ENCODE results near the gene CHST7. TPM values are rescaled to one million over a fixed set of nuclear protein-coding genes. Genes with fewer than 3 reads are reported as not detected.

The CHST7 gene
- total and polyA plus RNA-seq, 8 donors, result 3.8 to 7.3 (median 5.1) TPM

- Histone ChIP-seq H3K27me3 (peaks cover 0 to 10% of the 10 kb centered on the region in 2 donors), H3K4me3 (peak overlapping the region; percentile 21 to 54), H3K36me3 (no peaks in the 10 kb centered on the region), H3K27ac (no peak overlapping the region), H3K4me1 (peaks cover 0 to 28% of the 10 kb centered on the region in 2 donors), H3K9me3 (no peaks in the 10 kb centered on the region)
- DNase-seq (no peak), ATAC-seq (no peak)
- intact Hi-C loops (cut with DNase I), result no loop called here
- TF ChIP-seq CTCF (IDR thresholded peaks at IDR 0.05), result no peak
Measured at GRCh38 chrX:46575586-46575985, 2.0 kb downstream of the CHST7 start.

GRCh38 chrX:46575991-46576392 lies 2.4 kb downstream of the CHST7 start:
- H3K36me3 ChIP-seq, result no peaks in the 10 kb centered on the region
- TF ChIP-seq CTCF (IDR thresholded peaks at IDR 0.05), result no peak
- no peaks in the 10 kb centered on the region for H3K9me3 ChIP-seq
- H3K4me1 ChIP-seq, result peaks cover 0 to 28% of the 10 kb centered on the region in 2 donors
- ATAC-seq (peak; percentile 17), DNase-seq (peak in 1 of 4 donors; percentile 19)
- peak overlapping the region; percentile 21 to 54 for H3K4me3 ChIP-seq
- intact Hi-C loops (cut with DNase I), result no loop called here
- H3K27me3 ChIP-seq, result peaks cover 0 to 10% of the 10 kb centered on the region in 2 donors
- no peak overlapping the region for H3K27ac ChIP-seq

GRCh38 chrX:46576458-46576857 lies 2.9 kb downstream of the CHST7 start:
- no peaks in the 10 kb centered on the region for H3K36me3 ChIP-seq
- TF ChIP-seq CTCF (IDR thresholded peaks at IDR 0.05), result no peak
- DNase-seq, result no peak
- H3K27me3 ChIP-seq, result peaks cover 0 to 10% of the 10 kb centered on the region in 2 donors
- H3K9me3 ChIP-seq, result no peaks in the 10 kb centered on the region
- intact Hi-C loops (cut with DNase I), result no loop called here
- no peak for ATAC-seq
- H3K4me1 ChIP-seq, result peaks cover 0 to 28% of the 10 kb centered on the region in 2 donors
- H3K4me3 ChIP-seq, result peak overlapping the region in 1 of 2 donors; percentile 54
- H3K27ac ChIP-seq, result no peak overlapping the region

GRCh38 chrX:46577221-46578005 lies 3.8 kb downstream of the CHST7 start:
- no peak for TF ChIP-seq CTCF (IDR thresholded peaks at IDR 0.05)
- H3K9me3 ChIP-seq, result no peaks in the 10 kb centered on the region
- no peaks in the 10 kb centered on the region for H3K36me3 ChIP-seq
- DNase-seq, result no peak
- intact Hi-C loops (cut with DNase I), result no loop called here
- no peak overlapping the region for H3K27ac ChIP-seq
- peaks cover 0 to 28% of the 10 kb centered on the region in 2 donors for H3K4me1 ChIP-seq
- ATAC-seq, result no peak
- peaks cover 0 to 10% of the 10 kb centered on the region in 2 donors for H3K27me3 ChIP-seq
- H3K4me3 ChIP-seq, result no peak overlapping the region

GRCh38 chrX:46579250-46579649 lies 5.7 kb downstream of the CHST7 start:
- Histone ChIP-seq H3K27me3 (peaks cover 0 to 10% of the 10 kb centered on the region in 2 donors), H3K4me1 (peaks cover 0 to 28% of the 10 kb centered on the region in 2 donors), H3K27ac (no peak overlapping the region), H3K36me3 (no peaks in the 10 kb centered on the region), H3K9me3 (no peaks in the 10 kb centered on the region), H3K4me3 (no peak overlapping the region)
- no peak for DNase-seq
- no peak for TF ChIP-seq CTCF (IDR thresholded peaks at IDR 0.05)
- intact Hi-C loops (cut with DNase I), result no loop called here
- ATAC-seq, result no peak
